Lower leg skin (tissue), 3 donors: ENCODE measurements around the gene NAPA.

Experiments
- CTCF ChIP-seq, 3 donors: fragments of 450-650 bp; IDR thresholded peaks; one replicate each; pipeline ENCODE4 v1.5.1; 2016; ENCODE audit warnings: antibody characterized with exemption in 3 of 3, mild to moderate bottlenecking in 3 of 3, moderate library complexity in 2 of 3
- POLR2A ChIP-seq, 2 donors: fragments of 450-650 bp; IDR thresholded peaks; one replicate each; pipeline ENCODE4 v1.6.1; 2016 to 2017; ENCODE audit warnings: antibody characterized with exemption in 2 of 2, mild to moderate bottlenecking in 1 of 2, moderate library complexity in 1 of 2

GRCh38 chr19:47492571-47493377 lies 22.1 kb downstream of the NAPA start:
- TF ChIP-seq CTCF (IDR thresholded peaks at IDR 0.05), result no peak
- TF ChIP-seq POLR2A (IDR thresholded peaks at IDR 0.05), result no peak
